GM18498 (cell line): ENCODE measurements around the gene PROSER1.
"Not testable (repeated sequence)": the region's sequence is repeated elsewhere in the genome, so short reads cannot be mapped to it uniquely, and the experiment has no call there.

ENCODE experiments used
- ATAC-seq: cut with Tn5 transposase; IDR thresholded peaks from one replicate; pipeline ENCODE4 v1.9.1; 2021; ENCODE audit warnings: mild to moderate bottlenecking, moderate library complexity; ENCODE audit not compliant: unreplicated experiment

The PROSER1 gene

GRCh38 chr13:39032150-39032549 lies 5.7 kb downstream of the PROSER1 start:
- no peak for ATAC-seq

- no peak for ATAC-seq
These were observed 12.5 kb downstream of the PROSER1 start for GRCh38 chr13:39025433-39025839.

- ATAC-seq, result no peak
These were observed 14.1 kb downstream of the PROSER1 start for GRCh38 chr13:39023761-39024160.

- ATAC-seq, result no peak
These were observed 14.6 kb downstream of the PROSER1 start for GRCh38 chr13:39023316-39023715.

- no peak for ATAC-seq
These were observed 16.9 kb downstream of the PROSER1 start for GRCh38 chr13:39020853-39021462.

- ATAC-seq, result peak; percentile 78
These were observed 21.1 kb downstream of the PROSER1 start for GRCh38 chr13:39016787-39017186.

- peak; percentile 97 for ATAC-seq
These were observed 21.8 kb downstream of the PROSER1 start for GRCh38 chr13:39016087-39016486.

GRCh38 chr13:39013462-39013861 lies 24.4 kb downstream of the PROSER1 start:
- ATAC-seq, result no peak

- no peak for ATAC-seq
These were observed 25.3 kb downstream of the PROSER1 start for GRCh38 chr13:39012608-39013007.

GRCh38 chr13:39006371-39007111 lies 31.3 kb downstream of the PROSER1 start:
- ATAC-seq, result not testable (repeated sequence)

- no peak for ATAC-seq
These were observed 39.1 kb downstream of the PROSER1 start for GRCh38 chr13:38998739-38999138.

- no peak for ATAC-seq
These were observed 44.5 kb downstream of the PROSER1 start for GRCh38 chr13:38993381-38993780.

- no peak for ATAC-seq
These were observed 47.2 kb downstream of the PROSER1 start, which contains the start of gene STOML3 for GRCh38 chr13:38990693-38991092. TSS of gene STOML3 (minus strand) at chr13:38990831. CDS start at chr13:38990721, 110 bp downstream.

GRCh38 chr13:38981096-38981495 lies 56.8 kb downstream of the PROSER1 start:
- ATAC-seq, result no peak

- ATAC-seq, result no peak
These were observed 57.2 kb downstream of the PROSER1 start for GRCh38 chr13:38980750-38981078.

GRCh38 chr13:38979891-38980749 lies 57.8 kb downstream of the PROSER1 start:
- ATAC-seq, result no peak

- ATAC-seq, result no peak
These were observed 67.4 kb downstream of the PROSER1 start for GRCh38 chr13:38970380-38971051.

- no peak for ATAC-seq
These were observed 68.7 kb downstream of the PROSER1 start for GRCh38 chr13:38969187-38969586.

GRCh38 chr13:38967446-38967845 lies 70.4 kb downstream of the PROSER1 start:
- no peak for ATAC-seq

GRCh38 chr13:38965281-38965680 lies 72.6 kb downstream of the PROSER1 start:
- no peak for ATAC-seq

- ATAC-seq, result no peak
These were observed 77.7 kb downstream of the PROSER1 start for GRCh38 chr13:38960175-38960574.
